Hepatocyte (in vitro differentiated cells): ENCODE data around the gene SULT1C3.

Experiments used
- CTCF ChIP-seq: fragments of 200-600 bp; sonication (generic); IDR thresholded peaks from 2 replicates; pipeline ENCODE4 v1.5.1; 2016; ENCODE audit warnings: antibody characterized with exemption, mild to moderate bottlenecking; ENCODE audit not compliant: poor library complexity
- EZH2 ChIP-seq: fragments of 200-600 bp; sonication (generic); IDR thresholded peaks from 2 replicates; pipeline ENCODE4 v1.6.1; 2016; ENCODE audit warnings: antibody characterized with exemption, mild to moderate bottlenecking, borderline replicate concordance

GRCh38 chr2:108236676-108237335 lies 3.0 kb upstream of the SULT1C3 start:
- TF ChIP-seq CTCF (no peak), EZH2 (no peak)
